Measurements from ENCODE around the gene COL18A1.

DNA sequence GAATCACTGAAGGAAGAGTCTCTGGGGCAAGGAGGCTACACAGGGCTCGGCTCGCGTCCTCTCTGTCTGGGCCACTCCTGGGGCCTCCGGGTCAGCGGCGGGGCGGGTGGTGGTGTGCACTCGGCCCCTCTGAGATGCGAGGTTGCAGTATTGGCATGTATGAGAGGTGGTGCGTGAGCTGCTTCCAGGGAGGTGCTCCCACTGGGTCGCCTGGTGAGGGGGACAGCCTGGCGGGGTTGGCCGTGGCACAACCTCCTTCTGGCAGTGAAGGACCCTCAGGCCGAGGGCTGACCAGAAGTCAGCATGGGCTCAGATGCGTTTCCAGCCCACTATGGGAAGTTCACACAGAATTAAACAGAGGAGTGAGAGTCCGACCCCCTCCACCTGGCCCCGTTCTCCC lies 38.5 kb upstream of the COL18A1 start:
- TF ChIP-seq, protein P1, sequence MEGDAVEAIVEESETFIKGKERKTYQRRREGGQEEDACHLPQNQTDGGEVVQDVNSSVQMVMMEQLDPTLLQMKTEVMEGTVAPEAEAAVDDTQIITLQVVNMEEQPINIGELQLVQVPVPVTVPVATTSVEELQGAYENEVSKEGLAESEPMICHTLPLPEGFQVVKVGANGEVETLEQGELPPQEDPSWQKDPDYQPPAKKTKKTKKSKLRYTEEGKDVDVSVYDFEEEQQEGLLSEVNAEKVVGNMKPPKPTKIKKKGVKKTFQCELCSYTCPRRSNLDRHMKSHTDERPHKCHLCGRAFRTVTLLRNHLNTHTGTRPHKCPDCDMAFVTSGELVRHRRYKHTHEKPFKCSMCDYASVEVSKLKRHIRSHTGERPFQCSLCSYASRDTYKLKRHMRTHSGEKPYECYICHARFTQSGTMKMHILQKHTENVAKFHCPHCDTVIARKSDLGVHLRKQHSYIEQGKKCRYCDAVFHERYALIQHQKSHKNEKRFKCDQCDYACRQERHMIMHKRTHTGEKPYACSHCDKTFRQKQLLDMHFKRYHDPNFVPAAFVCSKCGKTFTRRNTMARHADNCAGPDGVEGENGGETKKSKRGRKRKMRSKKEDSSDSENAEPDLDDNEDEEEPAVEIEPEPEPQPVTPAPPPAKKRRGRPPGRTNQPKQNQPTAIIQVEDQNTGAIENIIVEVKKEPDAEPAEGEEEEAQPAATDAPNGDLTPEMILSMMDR (IDR thresholded peaks at IDR 0.05; ENCODE audit: low read depth, low read length) = no peak
- TF ChIP-seq EZH2phosphoT487 (IDR thresholded peaks at IDR 0.05; ENCODE audit: low read depth) = no peak

All from OCI-LY3 (cell line).